HG02678 (cell line): ENCODE results near the gene SLC35A5.
A peak's percentile ranks its signal among the peaks of the same experiment; 100 is the strongest.
"Not testable (repeated sequence)": the region's sequence is repeated elsewhere in the genome, so short reads cannot be mapped to it uniquely, and the experiment has no call there.

ENCODE experiments used
- ATAC-seq: cut with Tn5 transposase; IDR thresholded peaks from one replicate; pipeline ENCODE4 v1.9.1; 2021; ENCODE audit warnings: mild to moderate bottlenecking, moderate library complexity; ENCODE audit not compliant: unreplicated experiment

Gene SLC35A5

GRCh38 chr3:112561734-112562529 lies at the start of gene SLC35A5, which contains the start of gene ATG3:
SLC35A5 (plus strand) TSS chr3:112562045; CDS start chr3:112563404, 1,359 bp downstream.
ATG3 (minus strand) TSS chr3:112561962; CDS start chr3:112561528, 434 bp downstream.
- peak; percentile 79 for ATAC-seq

- no peak for ATAC-seq
Observed at GRCh38 chr3:112512320-112512719, 49.5 kb upstream of the SLC35A5 start.

GRCh38 chr3:112514527-112515128 lies 47.2 kb upstream of the SLC35A5 start:
- ATAC-seq, result peak; percentile 100

- not testable (repeated sequence) for ATAC-seq
Observed at GRCh38 chr3:112518970-112519369, 42.9 kb upstream of the SLC35A5 start.

- ATAC-seq, result peak; percentile 46
Observed at GRCh38 chr3:112519424-112520001, 42.3 kb upstream of the SLC35A5 start.

- not testable (repeated sequence) for ATAC-seq
Observed at GRCh38 chr3:112524127-112524526, 37.7 kb upstream of the SLC35A5 start.

GRCh38 chr3:112530573-112530972 lies 31.3 kb upstream of the SLC35A5 start:
- ATAC-seq, result no peak

GRCh38 chr3:112531358-112531781 lies 30.5 kb upstream of the SLC35A5 start:
- ATAC-seq, result no peak

- peak; percentile 93 for ATAC-seq
Observed at GRCh38 chr3:112539825-112540650, 21.8 kb upstream of the SLC35A5 start.

- no peak for ATAC-seq
Observed at GRCh38 chr3:112546216-112546759, 15.6 kb upstream of the SLC35A5 start.

- no peak for ATAC-seq
Observed at GRCh38 chr3:112550859-112551258, 11.0 kb upstream of the SLC35A5 start.

GRCh38 chr3:112555535-112556170 lies 6.2 kb upstream of the SLC35A5 start:
- ATAC-seq, result no peak

- no peak for ATAC-seq
Observed at GRCh38 chr3:112557976-112558375, 3.9 kb upstream of the SLC35A5 start.

- ATAC-seq, result no peak
Observed at GRCh38 chr3:112560307-112560706, 1.5 kb upstream of the SLC35A5 start.

- peak; percentile 21 for ATAC-seq
Observed at GRCh38 chr3:112560721-112561483, 943 bp upstream of the SLC35A5 start.

GRCh38 chr3:112561484-112561733 lies 436 bp upstream of the SLC35A5 start:
- peak; percentile 44 for ATAC-seq

GRCh38 chr3:112564247-112564939 lies 2.5 kb downstream of the SLC35A5 start:
- not testable (repeated sequence) for ATAC-seq

- no peak for ATAC-seq
Observed at GRCh38 chr3:112564940-112565305, 3.1 kb downstream of the SLC35A5 start.

- no peak for ATAC-seq
Observed at GRCh38 chr3:112568642-112569041, 6.8 kb downstream of the SLC35A5 start.
